Endothelial cell of umbilical vein (primary cell): ENCODE results near the gene ZBTB4. TPM values are rescaled to one million over a fixed set of nuclear protein-coding genes. Genes with fewer than 3 reads are reported as not detected.

Experiments
- BruUV-seq: library from RNA; stranded (reverse); fragments of 400-500 nt; replicated peaks from 2 replicates; lab custom pipeline; 2021; lab: Mats Ljungman, UMichigan
- CTCF ChIA-PET: fragments of 300-600, 350-600 bp; sonication (Branson Sonifier 250); formaldehyde crosslinking; loops from one replicate; lab custom pipeline; 2021; ENCODE audit warnings: antibody characterized with exemption, inconsistent platforms; lab: Charles Lee
- POLR2A ChIA-PET: fragments of 300-600, 350-600 bp; sonication (Branson Sonifier 250); formaldehyde crosslinking; loops from one replicate; lab custom pipeline; 2021; ENCODE audit warnings: antibody characterized with exemption, inconsistent platforms; lab: Charles Lee
- DNase-seq: peaks from one replicate; pipeline ENCODE4 v3.0.0-alpha.2; 2011; ENCODE audit warnings: low read depth, low spot score
- FAIRE-seq: peaks from 2 replicates; lab custom pipeline; 2011; peaks lifted over from hg19 to GRCh38; lab: Jason Lieb, UNC
- H2AFZ ChIP-seq: 2 replicates; pipeline ENCODE4 v1.6.0; 2012; ENCODE audit warnings: low read depth, low read length, control low read depth, inconsistent platforms
- H3K27ac ChIP-seq: 2 replicates; pipeline ENCODE4 v1.5.1; 2011; ENCODE audit warnings: low read depth, mild to moderate bottlenecking, control low read depth, low read length, moderate library complexity; ENCODE audit not compliant: insufficient read depth
- H3K27me3 ChIP-seq, 2 experiments: 2 replicates each; pipeline versions ENCODE4 v1.6.0 to v1.6.1; 2011; ENCODE audit warnings: low read length in 2 of 2, mixed read lengths in 1 of 2; ENCODE audit not compliant: control insufficient read depth in 2 of 2, insufficient read depth in 2 of 2
- H3K36me3 ChIP-seq, 2 experiments: 2 replicates in 1 of 2; 3 replicates in 1 of 2; pipeline ENCODE4 v1.5.1; 2011; ENCODE audit warnings: low read length in 2 of 2, mild to moderate bottlenecking in 1 of 2, moderate library complexity in 1 of 2; ENCODE audit not compliant: control insufficient read depth in 2 of 2, insufficient read depth in 2 of 2; ENCODE audit errors: extremely low read depth in 1 of 2
- H3K4me1 ChIP-seq: 3 replicates; pipeline ENCODE4 v1.5.1; 2011; ENCODE audit warnings: mild to moderate bottlenecking, low read length; ENCODE audit not compliant: control insufficient read depth, insufficient read depth; ENCODE audit errors: extremely low read depth
- H3K4me2 ChIP-seq: 2 replicates; pipeline ENCODE4 v1.6.1; 2011; ENCODE audit warnings: low read length, control low read depth, mixed read lengths; ENCODE audit not compliant: insufficient read depth
- H3K4me3 ChIP-seq, 3 experiments: fragments of 200-600 bp in 1 of 3; sonication (generic), shearing (Covaris generic) in 1 of 3; replicated peaks in 1 of 3; 2 replicates each; pipeline ENCODE4 v1.5.1; 2011 to 2016; ENCODE audit warnings: control low read depth in 3 of 3, low read length in 3 of 3, mild to moderate bottlenecking in 2 of 3, inconsistent platforms in 1 of 3, low read depth in 1 of 3, moderate library complexity in 1 of 3; ENCODE audit not compliant: insufficient read depth in 1 of 3
- H3K79me2 ChIP-seq: 2 replicates; pipeline ENCODE4 v1.6.0; 2012; ENCODE audit warnings: low read length, inconsistent platforms; ENCODE audit not compliant: control insufficient read depth, insufficient read depth
- H3K9ac ChIP-seq: replicated peaks from 2 replicates; pipeline ENCODE3; 2011; ENCODE audit warnings: low read length, control low read depth; ENCODE audit not compliant: insufficient read depth; ENCODE audit errors: extremely low read depth
- H3K9me1 ChIP-seq: replicated peaks from 3 replicates; pipeline ENCODE4 v1.6.0; 2011; ENCODE audit warnings: mild to moderate bottlenecking, low read length; ENCODE audit not compliant: control insufficient read depth, insufficient read depth; ENCODE audit errors: extremely low read depth
- H3K9me3 ChIP-seq: replicated peaks from 2 replicates; pipeline ENCODE4 v1.5.1; 2012; ENCODE audit warnings: low read length, inconsistent platforms; ENCODE audit not compliant: control insufficient read depth, insufficient read depth
- H4K20me1 ChIP-seq: replicated peaks from 2 replicates; pipeline ENCODE3; 2011; ENCODE audit warnings: mild to moderate bottlenecking, low read length; ENCODE audit not compliant: control insufficient read depth, insufficient read depth; ENCODE audit errors: extremely low read depth
- POLR2A ChIP-seq: IDR thresholded peaks from 2 replicates; pipeline ENCODE4 v1.6.1; 2012; ENCODE audit warnings: low read depth, mild to moderate bottlenecking, control low read depth, low read length
- dilution Hi-C: fragments of 300-500 bp; cut with MboI; formaldehyde crosslinking; loops from one replicate; pipeline ENCODE4 v1.15.0; 2019; ENCODE audit warnings: low sequenced_read_pairs; ENCODE audit not compliant: extremely low pct_ligation_motif_present
- intact Hi-C: fragments of 100-400 bp; cut with micrococcal nuclease; formaldehyde crosslinking; loops from one replicate; pipeline ENCODE4 v1.10.0; 2022
- polyA plus RNA-seq, 4 experiments: library from polyadenylated mRNA; depleted of rRNA in 3 of 4; stranded (reverse) in 3 of 4; unstranded in 1 of 4; fragments of >200 nt; gene quantifications; 2 replicates each; pipeline versions ENCODE4 v1.2.1 to v1.2.3, GENCODE V29; 2011 to 2012; ENCODE audit warnings: missing spikeins in 1 of 4
- total RNA-seq: library from RNA; stranded (reverse); gene quantifications from 2 replicates; pipeline ENCODE4 v1.2.3, GENCODE V29; 2021
- TF ChIP-seq, protein P1 (sequence below), 2 donors: IDR thresholded peaks; 1 replicate in 1 of 2; 2 replicates in 1 of 2; pipeline ENCODE4 v1.5.1; 2011; ENCODE audit warnings: low read length in 2 of 2, mild to moderate bottlenecking in 2 of 2, moderate library complexity in 2 of 2, control low read depth in 1 of 2, inconsistent platforms in 1 of 2, low read depth in 1 of 2; ENCODE audit not compliant: insufficient read depth in 1 of 2; ENCODE audit errors: extremely low read depth in 1 of 2

Gene ZBTB4
- total and polyA plus RNA-seq, 2 donors (not counting 3 experiments of a cell fraction or from before 2014, with no cell fraction given): 15.1 to 26.5 TPM

DNA sequence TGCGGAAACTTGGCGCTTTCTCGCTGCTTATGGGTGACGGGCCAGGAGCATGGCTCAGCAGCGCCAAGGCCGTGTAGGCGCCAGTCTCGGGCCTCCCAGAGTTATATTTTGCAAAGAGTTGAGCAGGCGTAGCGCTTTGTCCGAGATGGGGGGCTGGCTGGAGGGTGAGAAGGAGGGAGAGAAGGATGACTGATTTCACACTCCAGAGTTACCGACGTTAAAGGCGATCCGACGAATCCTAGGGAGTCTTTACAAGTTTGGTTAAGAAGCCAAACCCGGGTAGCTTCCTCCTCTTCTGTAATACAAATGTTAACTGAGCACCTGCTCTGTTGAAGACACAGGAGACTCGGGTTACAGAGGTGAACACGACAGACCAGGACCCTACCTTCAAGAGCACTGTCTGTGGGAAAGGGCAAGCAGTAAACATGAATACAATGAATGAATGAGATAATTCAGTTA lies 5.5 kb upstream of the ZBTB4 start:
- TF ChIP-seq, protein P1, sequence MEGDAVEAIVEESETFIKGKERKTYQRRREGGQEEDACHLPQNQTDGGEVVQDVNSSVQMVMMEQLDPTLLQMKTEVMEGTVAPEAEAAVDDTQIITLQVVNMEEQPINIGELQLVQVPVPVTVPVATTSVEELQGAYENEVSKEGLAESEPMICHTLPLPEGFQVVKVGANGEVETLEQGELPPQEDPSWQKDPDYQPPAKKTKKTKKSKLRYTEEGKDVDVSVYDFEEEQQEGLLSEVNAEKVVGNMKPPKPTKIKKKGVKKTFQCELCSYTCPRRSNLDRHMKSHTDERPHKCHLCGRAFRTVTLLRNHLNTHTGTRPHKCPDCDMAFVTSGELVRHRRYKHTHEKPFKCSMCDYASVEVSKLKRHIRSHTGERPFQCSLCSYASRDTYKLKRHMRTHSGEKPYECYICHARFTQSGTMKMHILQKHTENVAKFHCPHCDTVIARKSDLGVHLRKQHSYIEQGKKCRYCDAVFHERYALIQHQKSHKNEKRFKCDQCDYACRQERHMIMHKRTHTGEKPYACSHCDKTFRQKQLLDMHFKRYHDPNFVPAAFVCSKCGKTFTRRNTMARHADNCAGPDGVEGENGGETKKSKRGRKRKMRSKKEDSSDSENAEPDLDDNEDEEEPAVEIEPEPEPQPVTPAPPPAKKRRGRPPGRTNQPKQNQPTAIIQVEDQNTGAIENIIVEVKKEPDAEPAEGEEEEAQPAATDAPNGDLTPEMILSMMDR (IDR thresholded peaks at IDR 0.05; ENCODE audit: extremely low read depth in 1 of 2, insufficient read depth in 1 of 2, low read depth in 1 of 2, low read length in 2 of 2): peak in 1 of 2 donors; percentile 8
- TF ChIP-seq POLR2A: no peak
- ChIA-PET POLR2A (interaction anchor here (0.8 to 2.4 kb wide), 11 partner anchors 9 to 134 kb away, joined by 3 to 8 read pairs (median 5); partner anchors contain the start of genes TMEM102 and TNFSF13), CTCF (interaction anchor here (0.7 to 2.1 kb wide), 4 partner anchors 9 to 129 kb away, joined by 3 to 7 read pairs (median 4); partner anchors contain the start of gene TMEM95)
- no peaks in the 10 kb centered on the region for H3K27me3 ChIP-seq
- dilution Hi-C loops: no loop called here
- H2AFZ ChIP-seq: peak overlapping the region; percentile 13
- peak overlapping the region; percentile 71 for H3K9ac ChIP-seq
- H3K9me3 ChIP-seq: no peaks in the 10 kb centered on the region
- H3K27ac ChIP-seq: peak overlapping the region; percentile 72
- H3K9me1 ChIP-seq: no peaks in the 10 kb centered on the region
- DNase-seq: no peak
- FAIRE-seq: no peak
- intact Hi-C loops: loop anchor here (1.0 to 10.0 kb wide), 8 partner anchors 12 to 200 kb away; partner anchors contain the start of genes MPDU1, PLSCR3, SENP3 and TMEM102
- peak overlapping the region; percentile 64 for H3K4me2 ChIP-seq
- no TSS peak for BruUV-seq
- peaks cover 4% of the 10 kb centered on the region for H4K20me1 ChIP-seq
- peak overlapping the region; percentile 45 to 88 (median 69) for H3K4me3 ChIP-seq
- peaks cover 48% of the 10 kb centered on the region for H3K79me2 ChIP-seq
- H3K4me1 ChIP-seq: peaks cover 26% of the 10 kb centered on the region
- H3K36me3 ChIP-seq: no peaks in the 10 kb centered on the region
